Measurements from ENCODE around the gene DIP2C. TPM values are rescaled to one million over a fixed set of nuclear protein-coding genes. Genes with fewer than 3 reads are reported as not detected.

The DIP2C gene
- total RNA-seq, 3 donors from 2014 or later: 8.0 to 72.0 (median 8.5) TPM

DNA sequence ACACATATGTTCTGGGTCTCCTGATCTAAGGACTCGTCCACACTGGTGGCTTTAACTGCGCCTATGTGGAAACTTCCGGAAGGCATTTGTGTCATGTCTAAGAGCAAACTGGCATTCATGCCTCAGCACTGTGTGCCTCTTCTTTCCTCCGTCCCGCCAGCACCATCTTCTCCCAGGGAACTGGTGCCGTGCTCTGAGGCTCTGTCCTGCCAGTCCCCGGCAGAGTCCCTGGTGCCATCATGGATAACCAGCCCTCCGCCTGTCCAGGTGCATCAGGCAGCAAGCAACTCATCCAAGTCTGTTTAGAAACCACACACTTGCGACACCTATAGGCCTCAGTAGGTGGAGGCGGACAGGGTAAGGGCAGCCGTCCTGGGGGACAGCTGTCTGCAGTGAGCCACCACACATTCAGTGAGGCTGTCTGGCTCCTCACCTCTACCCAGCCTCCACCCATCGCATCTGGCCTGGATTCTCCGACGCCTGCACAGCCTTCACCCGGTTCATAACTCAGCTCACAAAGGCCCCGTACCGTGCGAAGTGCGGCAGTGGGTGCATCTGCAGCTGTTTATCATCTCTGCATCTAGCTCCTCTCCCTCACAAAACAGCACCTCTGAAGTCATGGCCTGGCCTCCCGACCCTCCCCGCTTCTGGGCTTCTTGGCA is 162.7 kb downstream of the DIP2C start:
- DNase-seq (no peak), ATAC-seq (no peak)
- TF ChIP-seq, protein P1, sequence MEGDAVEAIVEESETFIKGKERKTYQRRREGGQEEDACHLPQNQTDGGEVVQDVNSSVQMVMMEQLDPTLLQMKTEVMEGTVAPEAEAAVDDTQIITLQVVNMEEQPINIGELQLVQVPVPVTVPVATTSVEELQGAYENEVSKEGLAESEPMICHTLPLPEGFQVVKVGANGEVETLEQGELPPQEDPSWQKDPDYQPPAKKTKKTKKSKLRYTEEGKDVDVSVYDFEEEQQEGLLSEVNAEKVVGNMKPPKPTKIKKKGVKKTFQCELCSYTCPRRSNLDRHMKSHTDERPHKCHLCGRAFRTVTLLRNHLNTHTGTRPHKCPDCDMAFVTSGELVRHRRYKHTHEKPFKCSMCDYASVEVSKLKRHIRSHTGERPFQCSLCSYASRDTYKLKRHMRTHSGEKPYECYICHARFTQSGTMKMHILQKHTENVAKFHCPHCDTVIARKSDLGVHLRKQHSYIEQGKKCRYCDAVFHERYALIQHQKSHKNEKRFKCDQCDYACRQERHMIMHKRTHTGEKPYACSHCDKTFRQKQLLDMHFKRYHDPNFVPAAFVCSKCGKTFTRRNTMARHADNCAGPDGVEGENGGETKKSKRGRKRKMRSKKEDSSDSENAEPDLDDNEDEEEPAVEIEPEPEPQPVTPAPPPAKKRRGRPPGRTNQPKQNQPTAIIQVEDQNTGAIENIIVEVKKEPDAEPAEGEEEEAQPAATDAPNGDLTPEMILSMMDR (IDR thresholded peaks at IDR 0.05): no peak

DNA sequence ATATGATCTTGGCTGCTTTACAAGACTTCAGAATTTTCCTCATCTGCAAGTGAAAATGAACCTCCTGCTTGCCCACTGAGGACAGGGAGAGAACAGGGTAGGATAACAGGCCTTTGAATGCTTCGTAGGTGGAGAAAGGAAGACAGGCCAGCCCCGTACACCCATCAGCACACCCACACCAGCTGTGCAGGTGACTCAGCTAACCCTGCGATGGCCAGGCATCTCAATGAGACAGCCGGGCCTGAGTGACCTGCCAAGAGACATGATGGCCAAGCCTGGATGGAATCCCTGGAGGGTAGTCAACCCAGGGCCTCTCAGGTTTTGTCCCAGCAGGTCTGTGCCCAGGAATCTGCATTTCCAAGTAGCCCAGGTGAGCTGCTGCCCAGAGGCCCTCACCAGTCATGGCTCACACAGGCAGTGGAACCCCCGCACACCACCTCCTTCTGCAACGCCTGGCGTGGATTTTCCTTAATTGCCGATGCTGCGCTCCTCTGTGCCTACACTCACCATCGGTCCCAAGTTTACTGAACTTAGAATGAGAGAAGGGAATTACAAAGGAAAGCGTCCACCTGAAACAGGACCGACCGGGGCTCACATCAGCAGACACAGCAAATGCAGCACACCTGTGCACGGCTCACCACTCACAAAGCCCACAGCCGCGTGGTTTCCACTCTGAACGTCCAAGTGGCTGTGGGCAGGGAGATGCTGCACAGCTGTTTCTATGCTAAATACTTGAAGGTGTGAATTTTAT is 163.7 kb downstream of the DIP2C start:
- Histone ChIP-seq H3K4me1 (ENCODE audit: low read depth) (no peaks in the 10 kb centered on the region), H3K36me3 (ENCODE audit: low read depth) (no peaks in the 10 kb centered on the region), H3K4me3 (no peak overlapping the region), H3K9me3 (no peaks in the 10 kb centered on the region)
- no peak for ATAC-seq
- TF ChIP-seq, protein P1 (IDR thresholded peaks at IDR 0.05): no peak
- no peak for DNase-seq
- intact Hi-C loops (cut with DNase I, micrococcal nuclease): no loop called here

More for the DNA sequence above, 162.7 kb downstream of the DIP2C start:
- Histone ChIP-seq H3K9me3 (no peaks in the 10 kb centered on the region), H3K4me3 (no peak overlapping the region), H3K36me3 (ENCODE audit: low read depth) (no peaks in the 10 kb centered on the region), H3K4me1 (ENCODE audit: low read depth) (no peaks in the 10 kb centered on the region)
- intact Hi-C loops (cut with DNase I, micrococcal nuclease): no loop called here

DNA sequence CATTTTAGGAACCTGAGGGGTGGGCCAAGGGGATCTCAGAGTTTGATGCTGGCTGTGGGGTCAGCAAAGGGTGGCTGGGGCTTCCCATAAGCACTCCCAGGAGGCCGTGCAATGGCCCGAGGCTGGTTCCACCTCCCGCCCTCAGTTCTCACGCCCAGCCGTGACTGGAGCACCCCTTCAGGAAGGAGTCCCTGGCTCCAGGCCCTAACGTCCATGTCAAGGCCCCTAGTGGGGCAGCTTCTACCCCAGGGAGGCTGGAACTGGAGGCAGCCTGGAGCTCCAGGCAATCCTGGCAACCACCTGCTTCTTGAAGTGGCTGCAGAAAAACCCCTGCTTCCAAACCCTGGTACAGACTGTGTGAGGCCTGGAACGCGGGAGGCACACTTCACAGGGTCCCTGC is 165.5 kb downstream of the DIP2C start:
- no peak for DNase-seq
- Histone ChIP-seq H3K4me3 (no peak overlapping the region), H3K9me3 (no peaks in the 10 kb centered on the region), H3K36me3 (ENCODE audit: low read depth) (no peaks in the 10 kb centered on the region), H3K4me1 (ENCODE audit: low read depth) (no peaks in the 10 kb centered on the region)
- no peak for ATAC-seq
- intact Hi-C loops (cut with DNase I, micrococcal nuclease): no loop called here
- TF ChIP-seq, protein P1 (IDR thresholded peaks at IDR 0.05): no peak

DNA sequence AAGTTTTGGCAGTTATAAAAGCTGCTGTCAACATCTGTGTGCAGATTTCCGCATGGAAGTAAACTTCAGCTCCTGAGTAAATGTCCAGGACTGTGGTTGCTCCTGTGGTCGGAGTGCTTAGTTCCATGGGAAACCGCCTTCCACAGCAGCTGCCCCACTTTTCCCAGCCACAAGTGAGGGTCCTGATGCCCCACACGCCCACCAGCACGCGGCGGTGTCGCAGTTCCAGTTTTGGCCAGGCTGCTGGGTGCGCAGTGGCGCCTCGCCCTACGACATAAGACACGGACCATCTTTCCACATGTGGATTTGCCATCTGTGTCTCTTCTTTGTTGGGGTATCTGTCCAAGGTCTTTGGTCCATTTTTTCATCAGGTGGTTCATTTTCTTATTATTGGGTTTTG is 167.1 kb downstream of the DIP2C start:
- no peak overlapping the region for H3K4me3 ChIP-seq
- TF ChIP-seq, protein P1 (IDR thresholded peaks at IDR 0.05): no peak
- no peaks in the 10 kb centered on the region for H3K4me1 ChIP-seq (ENCODE audit: low read depth)
- DNase-seq (no peak), ATAC-seq (no peak)
- intact Hi-C loops (cut with DNase I, micrococcal nuclease): no loop called here
- H3K9me3 ChIP-seq: no peaks in the 10 kb centered on the region
- no peaks in the 10 kb centered on the region for H3K36me3 ChIP-seq (ENCODE audit: low read depth)

DNA sequence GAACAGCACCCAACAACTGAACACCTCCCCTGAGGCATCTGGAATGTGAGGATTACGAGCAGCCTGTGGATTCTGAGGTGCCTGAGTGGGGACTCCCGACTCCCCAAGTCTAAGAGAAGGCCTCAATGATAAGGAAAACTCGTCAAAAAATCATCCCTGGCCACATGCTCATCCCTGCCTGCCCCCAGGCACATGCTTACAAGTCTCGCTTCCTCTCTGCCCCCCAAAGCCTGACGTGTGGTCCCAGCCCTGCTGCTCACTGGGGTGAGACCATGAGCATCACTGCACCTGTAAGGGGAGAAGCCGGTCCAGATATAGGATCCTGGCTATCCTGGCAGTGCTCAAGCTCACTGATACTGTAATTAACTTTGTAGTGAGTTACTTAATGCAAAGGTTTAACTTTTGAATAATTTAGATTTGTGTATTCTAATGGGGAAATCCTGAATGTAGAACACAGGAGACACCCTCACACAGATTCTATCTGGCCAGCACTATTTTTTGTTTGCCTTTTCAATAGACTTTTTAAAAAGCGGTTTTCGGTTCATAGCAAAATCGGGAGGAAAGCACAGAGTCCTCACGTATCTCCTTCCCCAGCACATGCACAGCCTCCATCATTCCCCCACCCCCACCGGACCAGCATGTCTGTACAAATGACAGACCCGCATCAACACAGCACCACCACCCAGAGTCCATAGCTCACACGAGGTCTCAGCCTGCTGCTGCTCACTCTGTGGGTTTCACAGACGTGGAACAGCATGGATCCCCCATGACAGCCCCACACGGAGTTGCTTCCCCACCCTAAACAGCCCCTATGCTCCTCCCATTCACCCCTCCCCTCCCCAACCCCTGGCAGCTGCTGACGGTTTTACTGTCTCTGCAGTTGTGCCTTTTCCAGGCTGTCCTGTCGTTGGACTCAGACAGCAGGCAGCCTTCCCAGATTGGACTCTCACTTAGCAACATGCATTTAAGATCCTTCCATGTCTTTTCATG is 167.9 kb downstream of the DIP2C start:
- no peak overlapping the region for H3K4me3 ChIP-seq
- no peaks in the 10 kb centered on the region for H3K4me1 ChIP-seq (ENCODE audit: low read depth)
- H3K36me3 ChIP-seq (ENCODE audit: low read depth): no peaks in the 10 kb centered on the region
- ATAC-seq (peak; percentile 37), DNase-seq (no peak)
- H3K9me3 ChIP-seq: no peaks in the 10 kb centered on the region
- TF ChIP-seq, protein P1 (IDR thresholded peaks at IDR 0.05): no peak
- intact Hi-C loops (cut with DNase I, micrococcal nuclease): no loop called here

Data from mucosa of descending colon (tissue), 3 donors.